Keratinocyte (primary cell): ENCODE data around the gene MYLK3.

Source experiments
- EZH2 ChIP-seq: IDR thresholded peaks from one replicate; pipeline ENCODE4 v1.6.1; 2012; ENCODE audit warnings: inconsistent platforms, mild to moderate bottlenecking, low read length, moderate library complexity
- TF ChIP-seq, protein P1 (sequence below), 3 experiments: IDR thresholded peaks in 1 of 3; conservative IDR thresholded peaks in 1 of 3; optimal IDR thresholded peaks in 1 of 3; 2 replicates in 2 of 3; 3 replicates in 1 of 3; pipeline versions ENCODE3 to v1.5.1; 2011; ENCODE audit warnings: low read length in 3 of 3, mild to moderate bottlenecking in 3 of 3, moderate library complexity in 2 of 3, control low read depth in 1 of 3, inconsistent platforms in 1 of 3; ENCODE audit not compliant: insufficient read depth in 2 of 3; ENCODE audit errors: extremely low read depth in 1 of 3

DNA sequence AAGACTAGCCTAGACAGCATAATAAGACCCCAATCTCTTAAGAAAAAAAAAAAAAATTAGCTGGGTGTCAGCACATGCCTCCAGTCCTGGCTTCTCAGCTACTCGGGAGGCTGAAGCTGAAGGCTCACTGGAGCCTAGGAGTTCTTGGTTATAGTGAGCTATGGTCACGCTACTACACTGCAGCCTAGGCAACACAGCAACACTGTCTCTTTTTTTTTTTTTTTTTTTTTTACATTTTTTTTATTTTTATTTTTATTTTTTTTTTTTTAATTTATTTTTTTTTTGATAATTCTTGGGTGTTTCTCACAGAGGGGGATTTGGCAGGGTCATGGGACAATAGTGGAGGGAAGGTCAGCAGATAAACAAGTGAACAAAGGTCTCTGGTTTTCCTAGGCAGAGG, 54.5 kb downstream of the MYLK3 start:
- TF ChIP-seq, protein P1, sequence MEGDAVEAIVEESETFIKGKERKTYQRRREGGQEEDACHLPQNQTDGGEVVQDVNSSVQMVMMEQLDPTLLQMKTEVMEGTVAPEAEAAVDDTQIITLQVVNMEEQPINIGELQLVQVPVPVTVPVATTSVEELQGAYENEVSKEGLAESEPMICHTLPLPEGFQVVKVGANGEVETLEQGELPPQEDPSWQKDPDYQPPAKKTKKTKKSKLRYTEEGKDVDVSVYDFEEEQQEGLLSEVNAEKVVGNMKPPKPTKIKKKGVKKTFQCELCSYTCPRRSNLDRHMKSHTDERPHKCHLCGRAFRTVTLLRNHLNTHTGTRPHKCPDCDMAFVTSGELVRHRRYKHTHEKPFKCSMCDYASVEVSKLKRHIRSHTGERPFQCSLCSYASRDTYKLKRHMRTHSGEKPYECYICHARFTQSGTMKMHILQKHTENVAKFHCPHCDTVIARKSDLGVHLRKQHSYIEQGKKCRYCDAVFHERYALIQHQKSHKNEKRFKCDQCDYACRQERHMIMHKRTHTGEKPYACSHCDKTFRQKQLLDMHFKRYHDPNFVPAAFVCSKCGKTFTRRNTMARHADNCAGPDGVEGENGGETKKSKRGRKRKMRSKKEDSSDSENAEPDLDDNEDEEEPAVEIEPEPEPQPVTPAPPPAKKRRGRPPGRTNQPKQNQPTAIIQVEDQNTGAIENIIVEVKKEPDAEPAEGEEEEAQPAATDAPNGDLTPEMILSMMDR (optimal IDR thresholded peaks at IDR 0.05 in 1 of 3, IDR thresholded peaks at IDR 0.05 in 1 of 3, conservative IDR thresholded peaks at IDR 0.05 in 1 of 3; ENCODE audit: extremely low read depth in 1 of 3, insufficient read depth in 2 of 3, low read length in 3 of 3) = no peak
- no peak for TF ChIP-seq EZH2
